Activated CD8-positive, alpha-beta memory T cell treated with anti-CD3 and anti-CD28 coated beads, Interleukin-2, amount 10 ng/mL, durations not matched to agents 7 days and 5 days (primary cell): ENCODE results near the gene PAPPA. TPM values are rescaled to one million over a fixed set of nuclear protein-coding genes. Genes with fewer than 3 reads are reported as not detected.

Source experiments
- ATAC-seq: fragments of 150-1000 bp; cut with Tn5 transposase; one replicate; pipeline ENCODE4 v1.10.0; 2021; ENCODE audit warnings: moderate library complexity
- CTCF ChIA-PET: fragments of 350-600 bp; sonication (Branson Sonifier 250); formaldehyde crosslinking; loops from one replicate; lab custom pipeline; 2021; ENCODE audit warnings: antibody characterized with exemption; lab: Charles Lee
- DNase-seq: peaks from one replicate; pipeline ENCODE4 v3.0.0-alpha.2; 2020
- H3K27ac Mint-ChIP-seq: one replicate; pipeline ENCODE4 v1.8.0; 2021; ENCODE audit warnings: mild to moderate bottlenecking, mixed read lengths
- H3K27me3 Mint-ChIP-seq: one replicate; pipeline ENCODE4 v1.8.0; 2021; ENCODE audit warnings: mixed read lengths
- H3K36me3 Mint-ChIP-seq: one replicate; pipeline ENCODE4 v1.8.0; 2021; ENCODE audit warnings: mild to moderate bottlenecking, mixed read lengths
- H3K4me1 Mint-ChIP-seq: one replicate; pipeline ENCODE4 v1.8.0; 2021; ENCODE audit warnings: mixed read lengths
- H3K4me3 Mint-ChIP-seq: one replicate; pipeline ENCODE4 v1.8.0; 2021; ENCODE audit warnings: mild to moderate bottlenecking, moderate library complexity, mixed read lengths
- H3K9me3 Mint-ChIP-seq: one replicate; pipeline ENCODE4 v1.8.0; 2022; ENCODE audit warnings: low read depth, mixed read lengths
- total RNA-seq, 2 experiments: library from RNA; stranded (reverse); gene quantifications; one replicate each; pipeline ENCODE4 v1.2.3, GENCODE V29; 2021

PAPPA gene
- total RNA-seq, 2 experiments from 2014 or later: not detected

DNA sequence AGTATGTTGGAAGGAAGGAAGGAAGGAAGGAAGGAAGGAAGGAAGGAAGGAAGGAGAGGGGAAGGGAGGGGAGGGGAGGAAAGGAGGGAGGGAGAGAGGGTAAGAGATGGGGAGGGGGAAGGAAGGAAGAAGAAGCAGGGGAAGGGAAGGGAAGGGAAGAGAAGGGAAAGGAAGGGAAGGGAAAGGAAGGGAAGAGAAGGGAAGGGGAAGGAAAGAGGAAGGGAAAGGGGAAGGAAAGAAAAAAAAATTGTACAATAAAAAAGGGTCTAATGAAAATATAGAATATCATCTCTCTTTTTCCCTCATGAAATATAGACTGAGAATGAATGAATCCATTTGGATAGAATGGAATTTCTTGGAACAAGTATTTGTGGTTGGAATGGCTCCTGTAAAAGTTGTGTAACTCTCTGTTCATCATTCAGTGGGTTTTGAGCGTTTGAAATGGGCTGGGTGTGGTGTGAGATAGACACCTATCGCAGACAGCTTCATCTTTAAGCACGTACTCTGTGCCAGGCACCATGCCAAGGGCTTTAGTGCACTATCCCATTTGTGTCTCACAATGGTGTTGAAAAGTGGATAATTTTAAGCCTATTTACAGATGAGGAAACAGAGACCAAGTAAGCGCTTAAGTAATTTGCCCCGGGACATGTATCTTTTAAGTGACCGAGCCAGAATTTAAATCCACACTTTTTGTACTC is 11.6 kb upstream of the PAPPA start:
- no peak for DNase-seq
- H3K4me1 Mint-ChIP-seq: no peaks in the 10 kb centered on the region
- no peaks in the 10 kb centered on the region for H3K9me3 Mint-ChIP-seq
- H3K4me3 Mint-ChIP-seq: no peak overlapping the region
- H3K27me3 Mint-ChIP-seq: peaks cover 4% of the 10 kb centered on the region
- no peak overlapping the region for H3K27ac Mint-ChIP-seq
- ATAC-seq: no peak
- no peaks in the 10 kb centered on the region for H3K36me3 Mint-ChIP-seq
- CTCF ChIA-PET: no interaction called here

GRCh38 chr9:116142706-116143492 is 10.7 kb upstream of the PAPPA start:
- no peaks in the 10 kb centered on the region for H3K9me3 Mint-ChIP-seq

DNA sequence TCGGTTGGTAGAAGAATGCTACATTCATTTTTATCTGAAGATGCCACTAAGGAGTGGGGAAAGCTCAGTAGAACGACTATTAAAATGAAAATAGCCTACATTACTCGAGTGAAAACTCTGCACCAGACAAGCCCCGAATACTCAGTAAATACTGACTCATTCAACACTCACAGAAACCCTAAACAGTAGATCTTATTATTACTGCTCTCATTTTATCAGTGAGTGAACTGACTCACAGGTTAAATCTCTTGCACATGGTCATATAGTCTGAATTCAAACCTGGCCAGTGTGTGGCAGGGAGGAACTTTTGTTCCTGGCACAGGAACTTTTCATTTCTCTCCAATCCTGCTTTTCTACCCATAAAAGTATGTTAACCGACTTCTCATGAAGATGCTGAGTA is 9.6 kb upstream of the PAPPA start:
- Mint-ChIP-seq H3K4me3 (no peak overlapping the region), H3K36me3 (no peaks in the 10 kb centered on the region), H3K27me3 (peaks cover 7% of the 10 kb centered on the region), H3K27ac (no peak overlapping the region), H3K9me3 (no peaks in the 10 kb centered on the region), H3K4me1 (no peaks in the 10 kb centered on the region)
- CTCF ChIA-PET: no interaction called here
- DNase-seq: no peak
- no peak for ATAC-seq

More at GRCh38 chr9:116142706-116143492, 10.7 kb upstream of the PAPPA start:
- DNase-seq (no peak), ATAC-seq (no peak)
- Mint-ChIP-seq H3K27me3 (peaks cover 6% of the 10 kb centered on the region), H3K4me1 (no peaks in the 10 kb centered on the region), H3K4me3 (no peak overlapping the region), H3K36me3 (no peaks in the 10 kb centered on the region), H3K27ac (no peak overlapping the region)
- CTCF ChIA-PET: no interaction called here

DNA sequence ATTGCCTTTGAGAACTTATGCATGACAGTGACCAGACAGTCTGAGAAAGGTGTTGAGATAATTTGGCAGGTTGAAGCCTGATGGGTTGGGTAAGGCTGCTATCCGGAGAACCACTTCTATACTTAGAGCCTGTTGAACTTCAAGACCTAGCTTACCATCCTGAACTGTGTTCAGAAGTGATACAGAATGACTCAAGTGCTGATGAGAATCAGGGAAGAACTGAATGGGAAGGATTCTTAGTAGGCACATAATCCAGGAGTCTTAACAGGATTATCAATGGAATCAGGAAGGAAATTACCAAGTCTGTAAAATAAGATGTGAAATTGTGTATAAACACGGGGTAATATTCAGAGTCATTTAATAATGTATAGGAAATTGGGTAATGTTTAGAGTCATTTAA is 9.0 kb upstream of the PAPPA start:
- no peaks in the 10 kb centered on the region for H3K36me3 Mint-ChIP-seq
- peaks cover 7% of the 10 kb centered on the region for H3K27me3 Mint-ChIP-seq
- H3K4me1 Mint-ChIP-seq: no peaks in the 10 kb centered on the region
- no peak overlapping the region for H3K27ac Mint-ChIP-seq
- no peak for DNase-seq
- H3K9me3 Mint-ChIP-seq: no peaks in the 10 kb centered on the region
- ATAC-seq: no peak
- no peak overlapping the region for H3K4me3 Mint-ChIP-seq
- CTCF ChIA-PET: no interaction called here

DNA sequence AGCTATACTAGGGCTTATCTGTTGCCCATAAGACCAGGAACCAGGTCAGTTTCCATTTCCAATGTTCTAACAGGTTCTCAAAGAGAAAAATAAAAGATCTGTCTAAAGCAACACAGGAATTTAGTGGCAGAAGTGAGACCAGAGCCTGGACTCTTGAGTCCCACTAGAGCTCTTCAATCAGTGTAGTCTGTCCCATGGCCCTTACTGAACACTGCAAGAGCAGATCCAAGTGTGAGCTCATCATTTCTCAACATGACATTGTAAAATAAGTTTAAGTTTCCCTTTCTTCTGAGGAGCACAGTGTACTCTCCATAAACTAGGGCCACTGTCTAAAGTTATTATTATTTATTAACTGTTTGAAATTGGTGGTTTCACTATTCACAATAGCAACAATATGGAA is 8.6 kb upstream of the PAPPA start:
- Mint-ChIP-seq H3K27ac (no peak overlapping the region), H3K27me3 (peaks cover 10% of the 10 kb centered on the region), H3K36me3 (no peaks in the 10 kb centered on the region), H3K4me3 (no peak overlapping the region), H3K9me3 (no peaks in the 10 kb centered on the region), H3K4me1 (no peaks in the 10 kb centered on the region)
- ATAC-seq (no peak), DNase-seq (no peak)
- CTCF ChIA-PET: no interaction called here

GRCh38 chr9:116147821-116148220 is 5.8 kb upstream of the PAPPA start:
- CTCF ChIA-PET: no interaction called here
- no peaks in the 10 kb centered on the region for H3K36me3 Mint-ChIP-seq
- no peaks in the 10 kb centered on the region for H3K9me3 Mint-ChIP-seq
- H3K27ac Mint-ChIP-seq: no peak overlapping the region
- H3K27me3 Mint-ChIP-seq: peaks cover 30% of the 10 kb centered on the region
- no peak overlapping the region for H3K4me3 Mint-ChIP-seq
- ATAC-seq (no peak), DNase-seq (no peak)
- H3K4me1 Mint-ChIP-seq: no peaks in the 10 kb centered on the region

DNA sequence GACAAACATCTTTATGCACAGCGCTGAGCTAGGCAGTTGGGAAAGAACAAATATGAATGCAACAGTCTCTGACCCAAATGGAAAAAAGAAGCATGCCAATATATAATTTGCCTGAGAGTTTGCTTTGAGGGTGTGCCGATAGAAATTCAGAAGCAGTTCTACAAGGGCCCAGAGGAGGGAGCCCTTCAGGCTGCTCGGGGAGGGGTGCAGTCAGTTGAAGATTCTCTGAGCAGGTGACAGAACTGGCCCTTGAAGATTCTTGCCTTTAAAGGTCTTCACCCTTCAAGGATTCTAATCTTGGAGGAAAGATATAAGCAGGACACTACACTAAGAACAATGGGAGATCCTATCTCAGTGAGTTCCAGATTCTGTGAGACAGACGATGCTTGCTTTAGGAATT is 3.7 kb upstream of the PAPPA start:
- H3K9me3 Mint-ChIP-seq: no peaks in the 10 kb centered on the region
- no peak overlapping the region for H3K4me3 Mint-ChIP-seq
- DNase-seq: no peak
- CTCF ChIA-PET: no interaction called here
- peaks cover 2% of the 10 kb centered on the region for H3K4me1 Mint-ChIP-seq
- no peak overlapping the region for H3K27ac Mint-ChIP-seq
- H3K27me3 Mint-ChIP-seq: peaks cover 46% of the 10 kb centered on the region
- H3K36me3 Mint-ChIP-seq: no peaks in the 10 kb centered on the region
- ATAC-seq: no peak

DNA sequence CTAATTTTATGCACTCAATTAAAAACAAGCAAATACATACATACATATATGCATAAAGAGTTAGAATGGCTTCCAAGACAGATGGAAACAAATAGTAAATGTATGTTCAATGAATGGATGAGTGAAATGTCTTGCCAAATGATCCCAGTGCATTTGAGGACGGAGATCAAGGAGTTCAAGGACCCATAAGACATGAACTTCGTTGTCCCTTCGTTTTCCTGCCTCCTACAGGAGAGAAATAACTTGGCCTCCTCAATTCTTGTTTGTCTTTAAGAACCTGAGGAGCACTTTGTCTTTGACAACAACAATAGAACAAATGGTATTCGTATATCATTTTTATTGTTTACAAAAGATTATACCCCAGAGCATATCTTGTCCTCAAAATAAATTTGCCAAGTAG is 2.4 kb upstream of the PAPPA start:
- DNase-seq (no peak), ATAC-seq (no peak)
- no peaks in the 10 kb centered on the region for H3K36me3 Mint-ChIP-seq
- no peaks in the 10 kb centered on the region for H3K9me3 Mint-ChIP-seq
- peaks cover 58% of the 10 kb centered on the region for H3K27me3 Mint-ChIP-seq
- no peak overlapping the region for H3K4me3 Mint-ChIP-seq
- H3K27ac Mint-ChIP-seq: no peak overlapping the region
- H3K4me1 Mint-ChIP-seq: peaks cover 5% of the 10 kb centered on the region
- CTCF ChIA-PET: no interaction called here

DNA sequence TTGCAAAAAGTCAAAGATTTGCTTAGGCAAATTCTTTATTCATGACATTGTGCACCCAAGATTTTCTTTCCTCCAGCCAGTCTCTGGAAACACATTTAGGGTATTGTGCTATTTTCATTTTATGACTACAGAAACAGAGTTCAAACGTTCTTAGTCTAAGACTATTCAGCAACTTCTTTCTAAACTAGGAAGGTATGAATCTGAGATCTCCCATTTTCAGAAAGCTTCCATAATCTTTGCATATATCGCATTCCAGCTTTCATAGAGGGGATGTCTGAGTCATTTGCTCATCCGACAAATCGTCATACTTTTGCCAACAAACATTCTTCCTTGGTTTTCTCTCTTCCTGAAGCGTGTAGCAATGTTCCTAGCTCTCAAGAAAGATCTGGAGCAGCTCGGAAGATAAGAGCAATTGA is 1.6 kb upstream of the PAPPA start:
- peaks cover 5% of the 10 kb centered on the region for H3K4me1 Mint-ChIP-seq
- H3K36me3 Mint-ChIP-seq: no peaks in the 10 kb centered on the region
- CTCF ChIA-PET: interaction anchor here (0.8 kb wide), 1 partner anchor 1137 kb away, joined by 3 read pairs; no protein-coding TSS in a partner anchor
- DNase-seq (no peak), ATAC-seq (no peak)
- H3K27ac Mint-ChIP-seq: no peak overlapping the region
- no peaks in the 10 kb centered on the region for H3K9me3 Mint-ChIP-seq
- peaks cover 62% of the 10 kb centered on the region for H3K27me3 Mint-ChIP-seq
- no peak overlapping the region for H3K4me3 Mint-ChIP-seq

- Mint-ChIP-seq H3K4me3 (no peak overlapping the region), H3K27ac (no peak overlapping the region), H3K27me3 (peaks cover 64% of the 10 kb centered on the region), H3K4me1 (peaks cover 5% of the 10 kb centered on the region), H3K36me3 (no peaks in the 10 kb centered on the region), H3K9me3 (no peaks in the 10 kb centered on the region)
- no peak for DNase-seq
- CTCF ChIA-PET: interaction anchor here (0.8 kb wide), 1 partner anchor 1138 kb away, joined by 3 read pairs; no protein-coding TSS in a partner anchor
- no peak for ATAC-seq
Measured at GRCh38 chr9:116152390-116152789, 1.2 kb upstream of the PAPPA start.

DNA sequence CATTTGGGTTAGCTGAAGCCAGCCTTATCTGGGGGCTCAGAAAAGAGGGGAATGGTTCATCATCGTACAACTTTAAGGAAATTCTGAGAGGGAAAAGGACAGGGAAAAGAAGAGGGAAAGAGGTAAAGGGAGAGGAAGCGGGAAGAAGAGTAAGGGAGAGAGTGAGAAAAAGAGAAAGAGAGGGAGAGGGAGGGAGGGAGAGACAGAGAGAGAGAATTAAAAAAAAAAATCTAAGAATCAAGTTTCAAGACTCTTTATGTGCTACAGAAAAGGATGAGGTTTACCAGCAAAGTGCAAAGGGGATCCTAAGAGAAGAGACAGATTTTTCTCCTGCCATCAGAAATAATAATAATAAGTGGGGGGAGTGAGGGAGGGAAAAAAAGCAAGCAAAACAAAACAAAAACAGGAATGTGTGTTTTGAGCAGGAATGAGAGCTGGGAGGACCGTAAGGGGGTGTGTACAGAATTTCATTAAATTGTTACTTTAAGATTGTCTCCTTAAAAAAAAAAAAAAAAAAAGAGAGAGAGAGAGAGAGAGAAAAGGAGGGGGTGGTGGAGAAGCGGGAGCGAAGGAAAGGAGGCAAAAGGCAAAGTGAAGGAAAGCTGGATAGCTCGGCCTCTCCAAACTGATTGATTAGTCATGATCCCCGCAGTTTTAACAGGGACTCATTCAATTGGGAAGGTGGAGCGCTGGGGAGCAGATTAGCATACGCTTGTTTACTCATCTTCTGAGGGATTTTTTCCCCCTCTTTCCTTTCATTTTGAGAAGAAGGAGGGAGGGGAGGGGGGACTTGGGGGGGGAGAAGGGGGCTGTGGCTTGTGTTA is 438 bp upstream of the PAPPA start:
- CTCF ChIA-PET: interaction anchor here (0.8 kb wide), 1 partner anchor 1138 kb away, joined by 3 read pairs; no protein-coding TSS in a partner anchor
- no peak overlapping the region for H3K27ac Mint-ChIP-seq
- H3K4me3 Mint-ChIP-seq: no peak overlapping the region
- peaks cover 5% of the 10 kb centered on the region for H3K4me1 Mint-ChIP-seq
- H3K9me3 Mint-ChIP-seq: no peaks in the 10 kb centered on the region
- H3K36me3 Mint-ChIP-seq: no peaks in the 10 kb centered on the region
- DNase-seq (no peak), ATAC-seq (no peak)
- peaks cover 66% of the 10 kb centered on the region for H3K27me3 Mint-ChIP-seq

- CTCF ChIA-PET: interaction anchor here (0.9 kb wide), 1 partner anchor 9 kb away, joined by 3 read pairs; no protein-coding TSS in a partner anchor
- H3K36me3 Mint-ChIP-seq: no peaks in the 10 kb centered on the region
- peaks cover 5% of the 10 kb centered on the region for H3K4me1 Mint-ChIP-seq
- H3K27ac Mint-ChIP-seq: no peak overlapping the region
- peaks cover 74% of the 10 kb centered on the region for H3K27me3 Mint-ChIP-seq
- no peak for DNase-seq
- H3K9me3 Mint-ChIP-seq: no peaks in the 10 kb centered on the region
- no peak for ATAC-seq
- H3K4me3 Mint-ChIP-seq: no peak overlapping the region
Measured at GRCh38 chr9:116154334-116154975, 864 bp downstream of the PAPPA start.
